WI38 (cell line): ENCODE results near the gene FAM131B.

Experiments used
- H3K4me3 ChIP-seq: 2 replicates; pipeline ENCODE4 v1.5.1; 2011; ENCODE audit warnings: low read depth, mild to moderate bottlenecking, control low read depth, low read length
- CTCF ChIP-seq: IDR thresholded peaks from 2 replicates; pipeline ENCODE4 v1.5.1; 2012; ENCODE audit warnings: low read depth, mild to moderate bottlenecking, control low read depth, low read length

The FAM131B gene

GRCh38 chr7:143315776-143316175 lies 46.7 kb downstream of the FAM131B start, which contains the start of gene CLCN1:
Gene CLCN1 (plus strand): TSS chr7:143316111. CDS start chr7:143316213, 102 bp downstream.
- TF ChIP-seq CTCF: no peak
- no peak within 1 kb of the TSS for H3K4me3 ChIP-seq

DNA sequence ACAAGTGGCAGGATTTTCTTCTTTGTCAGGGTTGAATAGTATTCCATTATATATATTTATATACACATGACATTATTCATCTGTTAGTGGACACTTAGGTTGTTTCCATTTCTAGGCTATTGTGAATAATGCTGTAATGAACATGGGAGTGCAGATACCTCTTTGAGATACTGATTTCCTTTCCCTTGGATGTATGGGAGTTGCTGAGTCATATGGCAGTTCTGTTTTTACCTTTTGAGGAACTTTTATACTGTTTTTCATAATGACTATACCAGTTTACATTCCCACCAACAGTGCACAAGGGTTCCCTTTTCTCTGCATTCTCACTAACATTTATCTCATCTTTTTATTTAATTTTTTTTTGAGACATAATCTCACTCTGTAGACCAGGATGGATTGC lies 48.4 kb downstream of the FAM131B start:
- H3K4me3 ChIP-seq: no peak overlapping the region
- TF ChIP-seq CTCF: no peak

DNA sequence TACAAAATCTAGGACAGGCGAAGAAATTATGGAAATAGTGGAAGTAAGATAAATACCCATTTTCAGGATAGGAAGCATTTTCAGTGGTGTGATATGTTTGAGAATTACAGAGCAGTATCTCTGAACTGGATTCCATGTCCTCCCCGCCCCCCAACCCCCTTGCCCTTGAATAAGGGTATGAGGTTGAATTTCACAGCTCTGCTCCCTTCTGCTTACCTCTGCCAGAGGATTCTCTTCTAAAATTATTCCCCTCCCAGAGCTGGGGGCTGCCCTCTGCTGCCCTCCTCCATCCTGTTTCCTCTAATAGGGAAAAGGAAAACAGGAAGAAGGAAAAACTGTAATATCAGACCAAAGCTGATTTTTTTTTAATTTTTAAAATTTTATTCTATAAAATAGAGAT lies 53.9 kb downstream of the FAM131B start:
- no peak overlapping the region for H3K4me3 ChIP-seq
- no peak for TF ChIP-seq CTCF

GRCh38 chr7:143305423-143306070 lies 57.0 kb downstream of the FAM131B start:
- peak; percentile 43; the same call in 1 of the 2 replicates for TF ChIP-seq CTCF

DNA sequence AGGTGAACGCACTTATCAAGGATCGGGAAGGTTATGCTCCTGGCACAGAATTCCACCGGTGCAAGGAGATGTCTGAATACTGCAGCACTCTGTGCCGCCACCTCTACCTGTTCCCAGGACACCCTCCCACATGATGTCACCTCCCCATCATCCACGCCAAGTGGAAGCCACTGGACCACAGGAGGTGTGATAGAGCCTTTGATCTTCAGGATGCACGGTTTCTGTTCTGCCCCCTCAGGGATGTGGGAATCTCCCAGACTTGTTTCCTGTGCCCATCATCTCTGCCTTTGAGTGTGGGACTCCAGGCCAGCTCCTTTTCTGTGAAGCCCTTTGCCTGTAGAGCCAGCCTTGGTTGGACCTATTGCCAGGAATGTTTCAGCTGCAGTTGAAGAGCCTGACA lies 57.6 kb downstream of the FAM131B start:
- TF ChIP-seq CTCF: no peak

More at GRCh38 chr7:143305423-143306070, 57.0 kb downstream of the FAM131B start:
- no peak overlapping the region for H3K4me3 ChIP-seq

DNA sequence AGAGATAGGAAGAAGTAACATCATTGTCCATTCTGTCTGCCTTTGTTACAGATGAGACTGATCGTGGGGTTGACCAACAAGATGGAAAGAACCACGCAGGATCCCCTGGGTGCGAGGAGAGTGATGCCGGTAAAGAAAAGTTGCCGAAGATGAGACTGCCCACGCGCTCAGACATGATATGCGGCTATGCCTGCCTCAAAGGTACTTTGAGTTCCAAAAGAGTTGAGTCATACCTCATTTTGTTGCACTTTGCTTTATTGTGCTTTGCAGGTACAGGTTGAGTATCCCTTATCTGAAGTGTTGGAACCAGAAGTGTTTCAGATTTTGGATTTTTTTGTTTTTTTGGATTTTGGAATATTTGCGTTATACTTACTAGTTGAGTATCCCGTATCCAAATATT lies 58.8 kb downstream of the FAM131B start:
- H3K4me3 ChIP-seq: no peak overlapping the region
- TF ChIP-seq CTCF: no peak

More for the DNA sequence above, 57.6 kb downstream of the FAM131B start:
- no peak overlapping the region for H3K4me3 ChIP-seq
